Glomerular endothelial cell (primary cell): ENCODE results near the gene VIPR2. TPM values are rescaled to one million over a fixed set of nuclear protein-coding genes. Genes with fewer than 3 reads are reported as not detected.
"Not testable (repeated sequence)": the region's sequence is repeated elsewhere in the genome, so short reads cannot be mapped to it uniquely, and the experiment has no call there.

Source experiments
- DNase-seq: peaks from one replicate; pipeline ENCODE4 v3.0.0-alpha.2; 2011; ENCODE audit warnings: low read depth, low spot score; ENCODE audit errors: extremely low read depth
- total RNA-seq: library from RNA; depleted of rRNA; stranded (reverse); fragments of >200 nt; gene quantifications from 2 replicates; pipeline ENCODE4 v1.2.3, GENCODE V29; 2015

VIPR2 gene
- total RNA-seq, 1 donor from 2014 or later, result not detected

GRCh38 chr7:158996214-158997109 lies 148.2 kb downstream of the VIPR2 start:
- DNase-seq, result no peak

DNA sequence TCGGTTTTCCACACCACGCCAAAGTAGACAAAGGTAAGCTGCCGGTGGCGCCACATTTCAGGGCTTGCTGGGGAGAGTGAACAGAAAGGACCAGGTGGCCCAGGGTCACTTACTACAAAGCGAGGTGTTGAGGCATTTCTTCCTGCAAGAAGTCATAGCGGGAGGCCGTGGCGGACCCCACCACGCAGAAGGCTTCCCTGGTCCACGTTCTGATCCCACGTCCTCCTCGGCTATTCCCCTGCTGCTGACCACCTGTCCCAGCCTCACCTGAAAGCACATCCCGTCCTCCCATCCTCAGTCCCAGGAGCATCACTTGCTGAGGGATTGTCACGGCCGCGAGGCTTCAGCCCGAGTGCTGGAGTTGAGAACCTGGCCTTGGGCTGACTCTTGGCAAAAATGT lies 149.2 kb downstream of the VIPR2 start:
- DNase-seq, result no peak

GRCh38 chr7:158994687-158995086 lies 150.0 kb downstream of the VIPR2 start:
- DNase-seq, result no peak

- DNase-seq, result no peak
Measured at GRCh38 chr7:158993591-158993990, 151.1 kb downstream of the VIPR2 start.

GRCh38 chr7:158992759-158993158 lies 151.9 kb downstream of the VIPR2 start:
- DNase-seq, result no peak

GRCh38 chr7:158991824-158992621 lies 152.6 kb downstream of the VIPR2 start:
- no peak for DNase-seq

DNA sequence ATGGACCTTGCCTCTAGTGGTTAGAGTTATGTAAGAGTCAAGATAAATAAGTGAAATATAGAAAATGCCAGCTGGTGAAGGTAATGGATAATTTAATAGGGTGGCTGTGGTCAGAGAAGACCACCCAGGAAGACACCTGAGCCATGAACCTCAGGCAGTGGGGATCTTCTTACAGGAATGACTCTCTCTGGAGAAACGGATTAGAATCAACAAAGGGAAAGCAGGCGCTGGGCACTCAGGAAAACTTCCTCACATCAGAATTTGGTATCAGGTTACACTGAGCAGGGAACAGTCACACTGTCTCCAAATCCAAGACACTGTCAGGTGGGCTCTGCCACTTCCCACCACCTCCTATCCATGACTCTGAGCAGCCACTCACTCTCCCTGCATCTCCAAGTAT lies 155.7 kb downstream of the VIPR2 start:
- DNase-seq, result no peak

DNA sequence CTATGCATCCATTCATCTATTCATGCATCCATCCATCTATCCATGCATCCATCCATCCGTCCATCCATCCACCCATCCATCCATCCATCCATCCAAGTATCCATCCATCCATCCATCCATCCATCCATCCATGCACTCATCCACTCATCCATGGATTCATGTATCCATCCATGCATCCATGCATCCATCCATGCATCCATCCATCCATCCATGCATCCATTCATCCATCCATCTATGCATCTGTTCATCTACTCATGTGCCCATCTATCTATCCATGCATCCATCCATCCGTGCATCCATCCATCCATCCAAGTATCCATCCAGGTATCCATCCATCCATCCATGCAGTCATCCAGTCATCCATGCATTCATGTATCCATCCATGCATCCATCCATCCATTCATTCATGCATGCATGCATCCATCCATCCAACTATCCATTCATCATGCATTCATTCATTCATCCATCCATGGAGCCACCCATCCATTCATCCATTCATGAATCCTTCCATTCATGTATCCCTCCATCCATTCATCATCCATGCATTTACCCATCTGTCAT lies 156.3 kb downstream of the VIPR2 start:
- no peak for DNase-seq

DNA sequence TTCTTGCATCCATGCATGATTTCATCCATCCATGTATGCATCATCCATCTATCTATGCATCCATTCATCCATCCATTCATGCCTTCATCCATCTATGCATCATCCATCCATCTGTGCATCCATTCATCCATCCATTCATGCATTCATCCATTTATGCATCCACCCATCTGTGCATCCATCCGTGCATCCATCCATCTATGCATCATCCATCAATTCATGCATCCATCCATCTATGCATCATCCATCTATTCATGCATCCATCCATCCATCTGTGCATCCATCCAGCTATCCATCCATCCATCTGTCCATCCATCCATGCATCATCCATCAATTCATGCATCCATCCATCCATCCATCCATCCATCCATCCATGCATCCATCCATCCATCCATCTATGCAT lies 157.0 kb downstream of the VIPR2 start:
- no peak for DNase-seq

- DNase-seq, result no peak
Measured at GRCh38 chr7:158985583-158985982, 159.1 kb downstream of the VIPR2 start.

DNA sequence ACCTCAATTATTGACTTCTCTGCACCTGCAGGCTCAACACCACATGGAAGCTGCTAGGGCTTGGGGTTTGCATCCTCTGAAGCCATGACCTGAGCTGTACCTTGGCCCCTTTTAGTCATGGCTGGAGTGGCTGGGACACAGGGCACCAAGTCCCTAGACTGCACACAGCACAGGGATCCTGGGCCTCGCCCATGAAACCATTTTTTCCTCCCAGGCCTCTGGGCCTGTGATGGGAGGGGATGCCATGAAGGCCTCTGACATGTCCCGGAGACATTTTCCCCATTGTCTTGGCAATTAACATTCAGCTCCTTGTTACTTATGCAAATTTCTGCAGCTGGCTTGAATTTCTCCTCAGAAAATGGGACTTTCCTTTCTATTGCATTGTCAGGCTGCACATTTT lies 160.7 kb downstream of the VIPR2 start:
- DNase-seq, result not testable (repeated sequence)

GRCh38 chr7:158982080-158982479 lies 162.6 kb downstream of the VIPR2 start:
- not testable (repeated sequence) for DNase-seq

GRCh38 chr7:158979635-158980351 lies 164.9 kb downstream of the VIPR2 start:
- DNase-seq, result no peak

- DNase-seq, result no peak
Measured at GRCh38 chr7:158979023-158979529, 165.6 kb downstream of the VIPR2 start.
